GM19324 (cell line): ENCODE data around the gene UQCC2.

Experiments used
- ATAC-seq: cut with Tn5 transposase; IDR thresholded peaks from one replicate; pipeline ENCODE4 v1.9.1; 2021; ENCODE audit warnings: mild to moderate bottlenecking, moderate library complexity; ENCODE audit not compliant: unreplicated experiment, low FRiP score

The UQCC2 gene

DNA sequence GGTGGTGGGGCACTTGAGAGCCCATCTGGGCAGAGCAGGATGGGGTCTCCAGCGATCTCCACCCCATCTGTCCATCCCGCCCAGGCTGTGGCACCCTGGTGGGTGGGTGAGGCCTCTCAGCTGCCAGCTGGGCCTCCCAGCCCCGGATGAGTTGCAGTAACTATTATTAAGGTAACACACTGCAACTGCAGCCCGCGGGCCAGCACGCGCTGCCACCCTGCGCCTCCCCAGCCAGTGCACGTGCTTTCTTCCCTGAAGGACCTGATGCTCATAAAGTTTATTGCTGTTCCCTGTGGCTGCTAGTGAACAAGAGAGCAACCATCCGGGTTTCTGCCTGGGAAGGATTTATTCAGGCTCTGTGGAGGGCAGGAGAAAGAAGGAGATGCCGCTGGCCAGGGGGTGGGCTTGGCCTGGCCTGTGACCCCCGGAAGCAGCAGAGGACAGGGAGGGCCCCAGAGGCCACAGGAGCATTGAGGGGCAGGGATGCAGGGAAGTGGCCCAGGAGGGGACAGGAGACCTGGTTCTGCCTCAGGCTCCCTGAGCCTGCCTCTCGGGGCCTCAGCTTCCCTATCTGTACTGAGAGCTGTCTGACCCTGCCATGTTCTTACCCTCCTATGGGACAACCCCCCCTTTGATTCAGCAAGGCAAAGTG is 33.5 kb upstream of the UQCC2 start:
- no peak for ATAC-seq

DNA sequence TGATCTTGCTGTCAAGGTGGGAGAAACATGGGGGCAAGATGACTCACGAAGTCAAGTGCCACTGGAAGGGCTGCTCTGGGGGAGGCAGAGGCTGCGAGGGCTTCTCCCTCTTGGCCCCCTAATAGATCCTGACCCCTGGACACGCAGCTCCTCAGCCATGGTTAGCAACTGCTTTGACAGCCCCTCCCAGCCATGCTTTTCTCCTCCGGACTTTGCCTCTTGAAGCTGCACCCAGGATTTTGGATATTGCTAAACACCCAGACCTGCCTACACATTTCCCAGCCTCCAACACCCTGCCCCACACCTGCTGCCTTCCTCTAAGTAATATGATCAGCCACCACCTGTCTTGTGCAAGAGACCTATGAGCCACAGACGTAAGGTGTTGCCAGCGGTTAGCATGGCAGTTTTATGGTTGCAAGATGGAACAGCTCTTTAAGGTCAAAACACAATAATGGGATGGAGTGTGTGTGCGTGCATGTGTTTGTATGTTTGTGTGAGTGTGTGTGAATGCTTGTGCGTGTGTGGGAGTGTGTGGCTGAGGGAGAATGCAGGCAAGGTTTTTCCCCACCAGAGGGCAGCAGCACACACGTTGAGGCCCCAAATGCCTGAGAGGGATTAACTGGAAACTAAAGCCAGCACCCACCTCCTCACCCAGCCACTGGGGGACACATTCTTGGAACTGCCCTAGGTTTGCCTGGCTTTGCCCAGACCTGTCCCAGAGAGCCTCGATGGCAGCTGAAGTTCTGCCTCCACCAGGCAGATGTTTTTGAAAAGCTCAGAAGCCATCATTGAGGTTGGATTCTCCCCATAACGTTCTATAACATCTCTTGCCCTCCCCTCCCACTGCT is 32.7 kb upstream of the UQCC2 start:
- no peak for ATAC-seq

DNA sequence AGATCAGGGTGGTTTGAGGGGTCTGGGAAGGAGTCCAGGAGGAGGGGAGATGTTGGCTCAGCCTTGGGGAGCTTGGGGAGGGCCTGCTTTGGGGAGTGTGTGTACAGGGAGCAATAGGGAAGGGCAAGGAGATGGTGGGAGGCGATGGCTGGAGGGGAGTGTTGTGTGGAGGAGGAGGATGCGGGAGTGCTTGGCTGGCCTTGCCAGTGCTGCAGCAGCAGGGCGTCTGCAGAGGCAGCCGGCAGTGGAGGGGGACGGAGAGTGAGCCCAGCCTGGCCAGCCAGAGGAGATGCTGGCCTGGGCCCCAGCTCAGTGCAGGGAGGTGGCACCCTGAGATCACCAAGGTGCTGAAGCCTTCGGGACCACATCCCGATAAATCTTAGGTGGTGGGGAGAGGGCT is 31.3 kb upstream of the UQCC2 start:
- ATAC-seq, result no peak

DNA sequence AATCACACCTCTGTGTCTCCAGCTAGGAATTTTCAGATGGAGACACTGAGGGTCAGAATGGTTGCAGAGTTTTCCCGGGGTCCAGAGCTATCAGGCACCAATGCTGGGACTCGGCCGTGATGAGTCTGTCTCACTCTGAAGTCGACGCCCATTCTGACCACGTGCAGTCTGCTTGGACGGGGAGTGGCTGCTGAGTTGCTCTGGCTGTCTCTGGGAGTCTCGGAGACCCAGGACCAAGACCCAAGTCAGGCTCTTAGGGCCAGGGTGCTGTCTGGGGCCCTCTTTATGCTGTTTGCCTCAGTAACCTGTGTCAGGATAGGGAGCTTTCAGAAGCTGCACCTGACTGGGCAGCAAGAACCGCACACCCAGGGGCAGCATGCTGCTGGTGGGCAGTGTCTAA is 30.6 kb upstream of the UQCC2 start:
- ATAC-seq, result no peak

DNA sequence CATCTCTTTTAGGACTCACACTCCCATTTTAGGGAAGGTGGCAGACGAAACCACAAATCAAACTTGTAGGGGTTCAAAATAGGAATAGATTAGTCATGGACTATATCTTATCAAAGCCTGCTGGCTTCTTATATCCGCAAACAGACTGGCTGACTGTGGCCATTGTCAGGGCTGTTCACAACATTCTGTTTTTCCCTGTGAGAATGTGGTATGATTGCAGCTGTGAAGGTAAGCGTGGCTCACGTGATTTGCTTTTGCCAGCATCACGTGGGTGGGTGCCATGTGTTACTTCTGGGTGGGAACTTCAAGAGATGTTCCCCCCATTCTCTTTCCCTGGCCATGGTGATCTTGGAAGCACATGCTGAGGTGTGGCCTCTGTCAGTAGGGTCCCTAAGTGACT is 29.3 kb upstream of the UQCC2 start:
- ATAC-seq, result no peak

DNA sequence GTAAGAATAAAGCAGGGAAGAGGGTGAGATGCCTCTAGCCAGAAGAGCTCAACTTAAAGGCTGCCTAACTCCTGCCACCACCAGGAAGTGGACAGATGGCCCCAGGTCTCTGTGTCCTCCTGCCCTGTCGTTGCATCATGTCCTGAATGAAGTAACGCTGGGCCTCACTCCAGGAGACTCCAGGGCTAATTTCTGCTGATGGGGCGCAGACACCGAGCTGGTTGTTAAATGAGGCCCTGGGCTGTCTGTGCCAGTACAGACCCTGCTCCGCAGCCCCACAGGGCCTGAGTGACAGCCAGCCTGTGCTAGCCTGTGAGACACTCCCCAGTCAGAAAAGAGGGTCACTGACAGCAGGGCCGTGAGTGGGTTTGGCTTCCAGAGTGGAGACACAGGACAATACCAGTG is 28.7 kb upstream of the UQCC2 start:
- no peak for ATAC-seq

DNA sequence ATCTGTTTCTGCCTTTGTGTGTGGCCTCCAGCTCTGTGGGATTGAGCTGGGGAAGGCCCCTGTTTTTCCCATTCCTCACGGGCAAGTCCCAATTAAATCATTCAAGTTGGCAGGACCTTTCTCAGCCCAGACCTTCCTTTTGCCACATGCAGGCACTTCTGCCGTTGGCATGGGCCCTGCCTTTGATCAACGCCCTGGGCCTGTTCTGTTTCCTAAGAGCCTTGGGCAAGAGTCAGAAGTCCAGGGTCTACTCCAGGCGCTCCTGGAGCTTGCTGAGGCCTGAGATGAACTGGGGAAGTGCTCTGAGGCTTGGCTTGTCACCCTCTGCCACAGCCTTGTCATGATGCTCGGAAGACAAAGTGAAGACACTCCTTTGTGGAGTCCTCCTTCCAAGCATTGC is 28.1 kb upstream of the UQCC2 start:
- no peak for ATAC-seq

DNA sequence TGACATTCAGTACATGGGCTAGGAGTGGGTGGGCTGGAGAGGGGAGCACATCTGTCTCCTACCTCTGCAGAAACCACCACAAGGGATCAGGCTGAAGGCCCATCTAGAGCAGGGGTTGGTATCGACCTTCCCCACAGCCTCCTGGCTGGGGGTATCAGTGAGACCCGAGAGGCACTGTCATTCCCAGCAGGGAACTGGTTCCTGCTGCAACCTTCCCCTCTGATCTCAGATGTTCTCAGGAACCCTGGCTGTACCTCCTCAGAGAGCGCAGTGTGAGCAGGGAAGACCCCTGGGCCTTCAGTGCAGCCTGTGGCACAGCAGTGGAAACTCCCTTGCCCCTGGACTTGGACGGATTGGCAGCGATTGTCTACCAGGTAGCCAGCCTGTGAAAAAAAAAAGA is 27.4 kb upstream of the UQCC2 start:
- ATAC-seq, result no peak

DNA sequence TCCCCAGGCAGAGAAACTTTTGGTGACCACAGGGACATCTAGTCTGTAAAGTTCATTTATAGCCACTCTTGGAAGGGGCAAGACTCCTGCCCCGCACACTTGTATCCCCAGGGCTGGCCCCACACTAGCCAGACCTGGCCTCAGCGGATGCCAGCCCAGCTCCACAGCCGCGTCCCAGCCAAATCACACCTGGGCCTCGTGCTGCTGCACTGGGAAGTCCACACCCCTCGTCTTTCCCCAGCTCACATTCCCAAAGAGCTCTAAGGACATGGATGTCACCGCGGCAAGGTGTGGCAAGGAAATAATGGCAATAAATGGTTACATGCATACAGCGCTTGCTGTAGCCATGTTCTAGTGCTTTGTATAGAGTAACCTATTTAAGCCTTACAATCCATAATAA is 26.7 kb upstream of the UQCC2 start:
- no peak for ATAC-seq

DNA sequence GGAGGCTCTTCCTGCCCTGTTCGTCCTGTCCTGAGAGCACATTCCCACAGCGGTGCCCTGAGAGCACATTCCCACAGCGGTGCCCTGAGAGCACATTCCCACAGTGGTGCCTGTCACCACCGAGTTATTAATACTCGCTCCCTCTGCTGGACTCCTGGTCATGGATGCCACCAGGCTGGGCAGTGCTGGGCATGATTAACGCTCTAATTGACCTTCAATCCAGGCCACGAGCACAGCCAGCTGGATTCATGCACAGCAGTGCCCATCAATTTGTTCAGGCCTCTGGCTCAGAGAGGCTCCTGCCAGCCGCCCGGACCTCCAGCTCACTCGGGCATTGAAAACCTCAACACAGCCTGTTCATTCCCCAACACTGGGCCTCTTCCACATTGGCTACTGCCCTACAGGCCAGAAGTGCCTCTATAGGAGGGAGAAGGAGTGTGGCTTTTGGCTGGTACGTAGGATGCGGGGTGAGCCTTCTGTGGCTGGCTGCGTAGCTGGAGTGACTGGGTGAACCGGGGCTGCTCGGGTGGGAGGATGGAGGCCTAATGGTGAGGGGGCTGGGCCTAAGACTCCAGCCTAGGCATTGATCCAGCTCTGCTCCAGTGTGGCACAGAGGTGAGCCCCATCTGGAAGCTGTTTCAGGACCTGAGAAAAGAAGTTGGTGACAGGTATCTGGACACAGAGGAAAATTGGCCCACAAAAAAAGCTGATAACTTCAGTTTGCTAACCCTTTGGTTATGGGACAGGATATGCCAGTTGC is 25.9 kb upstream of the UQCC2 start:
- no peak for ATAC-seq

DNA sequence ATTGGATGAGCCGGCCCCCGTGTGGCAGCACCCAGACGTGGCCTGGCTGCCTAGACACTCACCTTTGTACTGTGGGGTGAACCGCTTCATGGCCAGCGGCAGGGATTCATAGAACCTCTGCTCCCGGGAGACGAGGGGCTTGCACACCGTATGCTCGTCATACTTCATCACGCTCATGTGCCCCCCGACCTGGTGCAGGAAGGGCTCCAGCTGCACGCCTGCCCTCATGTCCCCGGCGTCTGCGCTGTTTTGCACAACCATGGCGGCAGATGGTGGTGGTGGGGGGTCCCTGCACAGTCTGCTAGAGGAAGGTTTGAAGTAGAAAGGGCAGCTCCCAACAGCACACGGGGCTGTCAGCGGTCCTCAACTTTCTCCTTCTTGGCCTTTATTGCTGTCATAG is 23.7 kb upstream of the UQCC2 start:
- no peak for ATAC-seq

DNA sequence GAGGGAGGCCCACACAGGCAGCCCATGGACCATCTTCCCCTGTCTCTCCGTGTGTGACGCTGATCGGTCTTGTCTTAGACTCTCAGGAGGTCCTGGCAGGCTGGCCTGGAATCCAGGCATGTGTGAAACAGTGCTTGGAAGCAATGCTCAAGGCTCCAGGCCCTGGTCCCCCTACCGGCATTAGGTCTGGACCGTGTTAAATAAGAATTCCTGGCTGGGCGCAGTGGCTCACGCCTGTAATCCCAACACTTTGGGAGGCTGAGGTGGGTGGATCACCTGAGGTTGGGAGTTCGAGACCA is 22.2 kb upstream of the UQCC2 start:
- ATAC-seq, result no peak

DNA sequence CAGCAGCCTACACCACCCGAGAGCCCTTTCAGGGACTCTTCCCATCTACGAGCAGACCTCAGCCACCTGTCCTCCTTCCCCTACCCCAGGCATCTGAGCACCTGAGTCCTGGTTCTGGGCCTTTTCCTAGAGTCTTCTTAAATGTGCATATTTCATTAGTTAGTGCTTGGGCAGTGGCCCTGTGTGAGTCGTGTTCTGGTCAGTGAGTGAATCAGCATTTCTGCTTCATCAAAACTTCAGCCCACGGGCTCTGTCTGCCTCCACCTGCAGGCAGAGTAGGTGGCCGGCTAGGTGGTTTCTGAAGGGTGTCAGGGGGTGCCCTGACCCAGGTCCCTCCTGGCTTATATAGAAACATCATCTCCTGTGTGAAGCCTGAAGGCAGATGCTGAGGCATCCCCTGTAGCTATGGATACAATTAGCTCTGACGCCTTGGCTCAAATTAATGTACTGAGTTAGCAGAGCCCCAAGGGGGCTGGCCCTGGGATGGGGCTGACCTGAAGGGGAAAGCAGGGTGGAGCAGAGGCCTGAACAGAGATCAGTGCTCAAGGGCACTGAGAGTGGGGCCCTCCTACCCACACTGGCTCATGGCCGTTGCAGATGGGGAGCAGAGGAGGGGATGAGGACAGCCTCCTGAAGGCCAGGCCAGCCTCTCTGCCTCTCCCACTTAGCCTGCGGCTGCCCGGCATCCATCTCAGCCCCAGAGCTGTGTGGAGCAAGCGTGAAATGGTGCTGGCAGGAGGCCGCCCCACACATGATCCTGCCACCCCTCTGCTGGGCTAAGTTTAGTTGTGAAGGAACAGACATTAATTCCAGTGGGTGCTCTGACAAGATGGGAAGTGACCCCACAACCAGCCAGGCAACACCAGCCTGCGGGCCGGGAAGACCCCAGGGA is 21.6 kb upstream of the UQCC2 start:
- no peak for ATAC-seq

DNA sequence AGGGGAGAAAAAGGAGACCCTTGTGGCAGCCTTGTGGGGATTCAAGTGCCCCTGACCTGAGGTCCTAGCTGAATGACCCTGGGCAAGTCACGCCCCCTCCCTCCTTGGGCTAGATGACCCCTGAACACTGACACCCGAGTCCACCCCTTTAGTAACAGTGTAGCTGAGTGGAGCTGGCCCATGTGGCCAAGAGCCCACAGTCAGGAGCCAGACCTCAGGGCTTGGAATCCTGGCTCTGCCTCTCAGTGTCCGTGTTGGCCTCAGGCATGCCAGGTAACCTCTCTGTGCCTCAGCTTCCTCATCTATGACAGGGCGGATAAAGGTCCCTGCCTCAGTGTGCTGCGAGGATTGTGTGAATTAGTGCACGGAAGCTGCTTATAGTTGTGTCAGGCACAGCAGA is 20.9 kb upstream of the UQCC2 start:
- no peak for ATAC-seq

DNA sequence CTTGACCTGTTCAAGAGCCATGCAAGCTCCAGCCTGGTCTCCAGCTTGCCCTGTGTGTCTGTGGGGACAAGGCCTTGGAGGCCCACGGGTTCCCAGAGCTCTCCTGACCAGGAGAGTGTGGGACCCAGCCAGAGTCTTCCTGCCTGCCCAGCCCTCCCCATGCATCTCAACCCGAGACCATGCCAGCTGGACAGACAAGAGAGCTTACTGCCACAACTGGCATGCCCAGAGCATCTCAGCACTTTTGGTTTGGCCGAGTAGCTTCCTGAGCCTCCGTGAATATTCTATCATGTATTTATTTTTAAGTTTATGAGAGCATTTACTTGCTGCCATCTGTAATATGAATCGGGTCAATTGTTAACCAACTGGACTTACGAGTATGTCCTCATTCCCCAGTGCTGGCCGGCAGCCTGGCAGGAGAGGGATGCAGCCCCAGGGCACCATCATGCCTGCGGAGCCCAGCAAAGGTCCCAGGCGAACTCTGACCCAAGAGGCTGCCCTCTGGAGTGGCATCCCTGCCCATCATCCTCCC is 20.3 kb upstream of the UQCC2 start:
- no peak for ATAC-seq

DNA sequence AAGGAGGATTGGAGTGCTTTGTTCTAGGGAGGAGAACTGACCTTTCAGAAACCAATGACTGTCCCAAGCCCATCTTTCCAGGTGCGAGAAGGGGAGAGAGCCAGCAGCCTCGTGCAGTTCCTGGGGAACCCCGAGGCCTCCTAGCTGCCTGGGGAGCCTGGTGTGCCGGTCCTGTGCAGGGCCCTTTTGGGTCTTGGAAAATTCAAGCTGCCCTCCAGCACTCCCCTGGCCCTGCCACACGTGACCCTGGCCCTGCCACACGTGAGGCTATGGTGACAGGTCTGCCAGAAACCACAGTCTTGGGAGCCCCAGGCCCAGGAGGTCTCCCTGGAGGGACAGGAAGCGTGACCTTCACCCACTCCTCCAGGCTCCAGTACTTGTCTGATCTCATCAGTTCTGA is 19.5 kb upstream of the UQCC2 start:
- ATAC-seq, result no peak

DNA sequence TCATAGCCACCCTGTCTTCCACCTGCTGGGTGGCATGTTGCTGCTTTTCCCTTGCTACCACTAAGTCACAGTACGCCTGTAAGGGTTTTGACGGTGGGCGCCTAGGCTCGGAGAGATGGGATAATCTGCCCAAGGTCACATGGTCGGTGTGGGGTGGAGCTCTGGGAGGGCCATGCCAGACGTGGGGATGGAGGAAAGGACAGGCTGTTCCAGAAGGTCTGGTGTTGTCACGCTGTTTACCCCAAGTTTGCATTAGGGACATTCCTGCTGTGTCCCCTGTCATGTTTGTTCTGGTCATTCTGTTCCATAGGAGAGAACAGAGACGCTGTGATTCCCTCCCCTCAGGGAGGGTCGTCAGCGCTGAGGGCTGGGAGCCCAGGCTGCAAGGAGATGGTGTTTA is 19.1 kb upstream of the UQCC2 start:
- ATAC-seq, result no peak

DNA sequence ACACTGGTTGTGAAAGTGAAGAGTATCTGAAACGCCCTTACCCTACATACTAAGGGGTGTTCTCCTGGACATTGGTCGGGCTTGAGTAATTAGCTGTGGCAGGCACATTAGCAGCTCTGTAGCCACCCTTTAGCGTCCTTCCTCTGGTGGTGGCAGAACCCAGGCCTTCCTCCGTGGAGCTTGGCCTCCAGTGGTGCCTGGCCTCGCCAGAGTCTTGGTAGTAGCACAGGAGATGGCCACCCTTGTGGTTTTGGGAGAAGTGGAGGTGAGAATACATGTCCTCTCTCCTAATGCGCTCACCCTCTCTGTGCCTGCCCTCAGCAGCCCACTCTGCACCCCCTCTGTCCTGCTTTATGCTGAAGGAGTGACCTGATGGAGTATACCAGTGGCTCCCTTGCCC is 17.6 kb upstream of the UQCC2 start:
- ATAC-seq, result no peak

DNA sequence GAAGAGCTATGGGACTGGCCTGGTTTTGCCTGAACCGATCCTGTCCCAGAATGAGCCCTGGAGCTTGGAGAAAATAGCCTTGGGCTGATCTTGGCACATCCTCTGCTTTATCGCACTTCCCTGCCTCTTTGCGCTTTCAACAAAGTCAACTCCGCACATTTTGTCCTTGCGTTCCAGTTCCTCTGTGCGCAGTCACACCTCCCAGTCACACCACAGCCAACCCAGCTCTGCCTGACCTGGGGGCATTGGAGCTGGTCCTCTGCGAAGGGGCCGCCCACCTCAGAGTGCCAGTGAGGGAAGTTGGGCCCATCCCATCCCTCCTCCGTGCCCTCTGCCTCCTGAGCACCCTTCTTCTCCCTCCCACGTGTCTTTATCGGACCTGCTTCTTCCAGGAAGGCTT is 16.9 kb upstream of the UQCC2 start:
- no peak for ATAC-seq

DNA sequence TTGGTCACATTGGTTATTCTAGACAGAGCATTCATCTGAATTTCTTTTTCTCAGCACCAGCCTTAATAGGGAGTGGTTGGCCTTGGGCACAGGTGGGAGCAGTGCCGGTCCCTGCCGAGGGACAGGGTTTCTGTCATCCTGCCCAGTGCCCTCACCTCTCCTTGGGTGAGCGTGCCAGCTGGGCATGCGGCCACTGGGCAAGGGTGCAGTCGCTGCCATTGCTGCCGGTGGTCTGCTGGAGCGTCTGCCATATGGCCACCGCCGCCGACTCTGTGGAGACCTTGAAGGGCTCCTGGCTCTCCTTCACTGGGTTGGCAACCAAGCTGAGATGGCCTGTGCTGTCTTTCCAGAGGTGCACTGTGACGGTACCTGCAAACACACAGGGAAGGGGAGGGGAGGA is 16.4 kb upstream of the UQCC2 start:
- no peak for ATAC-seq

DNA sequence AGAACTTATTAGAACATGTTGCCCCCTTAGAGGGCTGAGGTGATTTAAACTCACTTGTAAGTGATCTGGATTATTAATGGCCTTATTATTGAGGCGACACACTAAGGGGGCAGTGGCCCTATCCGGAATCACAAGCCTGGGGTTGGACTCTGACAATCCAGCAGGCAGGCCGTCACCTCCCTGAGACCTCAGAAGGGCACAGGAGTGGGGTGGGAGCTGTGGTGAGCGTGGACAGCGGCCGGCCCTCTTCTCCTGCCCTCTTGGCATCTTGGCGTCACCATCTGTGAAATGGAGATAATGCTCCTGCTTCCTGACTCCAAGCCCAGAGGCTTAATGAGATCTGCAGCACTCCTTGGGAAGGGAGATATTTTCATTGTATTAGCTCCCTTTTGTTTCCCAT is 15.6 kb upstream of the UQCC2 start:
- no peak for ATAC-seq
